HG03571 (cell line): Measurements from ENCODE around the gene FOXL2NB.

Source experiments
- ATAC-seq: cut with Tn5 transposase; IDR thresholded peaks from one replicate; pipeline ENCODE4 v1.9.1; 2021; ENCODE audit not compliant: unreplicated experiment

Gene FOXL2NB

DNA sequence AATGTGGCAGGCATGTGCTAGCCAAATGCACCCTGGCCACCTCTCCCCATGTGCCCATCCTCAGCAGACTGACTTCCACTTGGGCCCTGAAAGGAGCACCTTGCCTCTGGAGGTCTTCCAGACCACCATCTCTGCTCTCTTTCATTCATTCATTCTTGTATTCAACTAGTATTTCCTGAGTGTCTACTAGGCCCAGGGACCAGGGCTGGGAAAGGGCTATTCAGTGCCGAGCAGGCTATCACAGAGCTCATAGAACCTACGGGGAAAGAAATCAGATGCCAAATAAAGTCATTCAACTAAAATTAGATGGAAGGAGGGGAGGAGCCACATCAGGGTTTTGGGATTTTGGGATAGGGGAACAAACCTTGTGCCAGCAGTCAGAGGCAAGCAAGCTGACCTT is 40.2 kb downstream of the FOXL2NB start:
- ATAC-seq, result no peak

GRCh38 chr3:138995706-138996105 is 48.7 kb downstream of the FOXL2NB start:
- ATAC-seq, result no peak
